B cell (primary cell): ENCODE data around the gene THRA. TPM values are rescaled to one million over a fixed set of nuclear protein-coding genes. Genes with fewer than 3 reads are reported as not detected.

Experiments used
- ATAC-seq: fragments of 200-7000 bp; cut with Tn5 transposase; one replicate; pipeline ENCODE4 v1.10.0; 2021; ENCODE audit warnings: low read depth, mild to moderate bottlenecking, moderate number of reproducible peaks, moderate library complexity
- CTCF ChIA-PET: fragments of 350-600 bp; sonication (Branson Sonifier 250); formaldehyde crosslinking; loops from one replicate; lab custom pipeline; 2021; ENCODE audit warnings: antibody characterized with exemption, inconsistent platforms; lab: Charles Lee
- POLR2A ChIA-PET: fragments of 350-600 bp; sonication (Branson Sonifier 250); formaldehyde crosslinking; loops from one replicate; lab custom pipeline; 2021; ENCODE audit warnings: antibody characterized with exemption; lab: Charles Lee
- DNase-seq: peaks from one replicate; pipeline ENCODE4 v3.0.0; 2013
- H2AFZ ChIP-seq: 2 replicates; pipeline ENCODE4 v1.6.1; 2012; ENCODE audit warnings: mild to moderate bottlenecking, low read depth, low read length; ENCODE audit not compliant: insufficient read depth, poor library complexity, severe bottlenecking
- H3K27ac ChIP-seq, 2 donors: 1 replicate in 1 of 2; 2 replicates in 1 of 2; pipeline ENCODE4 v1.5.1; 2012 to 2013; ENCODE audit warnings: low read length in 2 of 2, mild to moderate bottlenecking in 2 of 2, moderate library complexity in 1 of 2
- H3K27me3 ChIP-seq, 4 experiments: fragments of 200-600 bp in 1 of 4; sonication (generic) in 1 of 4; replicated peaks in 1 of 4; 1 replicate in 2 of 4; 2 replicates in 2 of 4; pipeline versions ENCODE4 v1.6.1 to v1.7.0; 2013 to 2016; ENCODE audit warnings: low read length in 3 of 4, mild to moderate bottlenecking in 2 of 4, mixed read lengths in 1 of 4, moderate library complexity in 1 of 4; ENCODE audit not compliant: insufficient read depth in 4 of 4, control insufficient read depth in 3 of 4; ENCODE audit errors: control extremely low read depth in 1 of 4
- H3K36me3 ChIP-seq, 2 experiments: replicated peaks in 1 of 2; 1 replicate in 1 of 2; 2 replicates in 1 of 2; pipeline versions ENCODE4 v1.6.1 to v1.7.1; 2013; ENCODE audit warnings: low read length in 1 of 2; ENCODE audit not compliant: insufficient read depth in 2 of 2, control insufficient read depth in 1 of 2; ENCODE audit errors: control extremely low read depth in 1 of 2, extremely low read depth in 1 of 2
- H3K4me1 ChIP-seq, 2 donors: fragments of 200-600 bp in 1 of 2; sonication (generic) in 1 of 2; 1 replicate in 1 of 2; 2 replicates in 1 of 2; pipeline versions ENCODE4 v1.5.1 to v1.6.1; 2013 to 2017; ENCODE audit warnings: low read length in 2 of 2; ENCODE audit not compliant: control insufficient read depth in 2 of 2, insufficient read depth in 2 of 2
- H3K4me2 ChIP-seq: replicated peaks from 2 replicates; pipeline ENCODE3; 2012; ENCODE audit warnings: mild to moderate bottlenecking, low read depth, low read length; ENCODE audit not compliant: poor library complexity, severe bottlenecking
- H3K4me3 ChIP-seq, 5 experiments: fragments of 200-600 bp in 1 of 5; sonication (generic) in 1 of 5; 1 replicate in 3 of 5; 2 replicates in 2 of 5; pipeline versions ENCODE4 v1.5.1 to v1.7.0; 2011 to 2016; ENCODE audit warnings: low read length in 4 of 5, mild to moderate bottlenecking in 4 of 5, low read depth in 2 of 5, control low read depth in 1 of 5, moderate library complexity in 1 of 5; ENCODE audit not compliant: insufficient read depth in 1 of 5; ENCODE audit errors: control extremely low read depth in 1 of 5, extremely low read depth in 1 of 5
- H3K79me2 ChIP-seq: fragments of 200-600 bp; sonication (generic); one replicate; pipeline ENCODE4 v1.6.0; 2016; ENCODE audit warnings: low read length; ENCODE audit not compliant: control insufficient read depth, insufficient read depth
- H3K9ac ChIP-seq: fragments of 200-600 bp; sonication (generic); 2 replicates; pipeline ENCODE4 v1.6.1; 2017; ENCODE audit warnings: mild to moderate bottlenecking, low read length, moderate library complexity
- H3K9me3 ChIP-seq, 3 donors: one replicate each; pipeline versions ENCODE4 v1.6.1 to v1.7.1; 2013; ENCODE audit warnings: low read length in 2 of 3; ENCODE audit not compliant: control insufficient read depth in 2 of 3, insufficient read depth in 1 of 3; ENCODE audit errors: control extremely low read depth in 1 of 3
- H4K20me1 ChIP-seq: 2 replicates; pipeline ENCODE4 v1.6.0; 2012; ENCODE audit warnings: mild to moderate bottlenecking, low read length; ENCODE audit not compliant: insufficient read depth, control insufficient read depth, poor library complexity, severe bottlenecking
- H3K27ac Mint-ChIP-seq: one replicate; pipeline ENCODE4 v1.8.0; 2021; ENCODE audit warnings: mixed read lengths
- H3K27me3 Mint-ChIP-seq: one replicate; pipeline ENCODE4 v1.8.0; 2021; ENCODE audit warnings: mixed read lengths
- H3K4me1 Mint-ChIP-seq: one replicate; pipeline ENCODE4 v1.8.0; 2021; ENCODE audit warnings: mixed read lengths
- H3K4me3 Mint-ChIP-seq: one replicate; pipeline ENCODE4 v1.8.0; 2021; ENCODE audit warnings: mixed read lengths
- H3K9me3 Mint-ChIP-seq: one replicate; pipeline ENCODE4 v1.8.0; 2022; ENCODE audit warnings: mixed read lengths; ENCODE audit not compliant: insufficient read depth
- CTCF ChIP-seq: fragments of 200-600 bp; IDR thresholded peaks from one replicate; pipeline ENCODE4 v1.8.0; 2022; ENCODE audit warnings: antibody characterized with exemption, mild to moderate bottlenecking
- EZH2 ChIP-seq: IDR thresholded peaks from 2 replicates; pipeline ENCODE4 v1.6.1; 2012; ENCODE audit warnings: borderline replicate concordance, low read depth, mild to moderate bottlenecking, moderate library complexity, low read length; ENCODE audit not compliant: insufficient read depth, poor library complexity, severe bottlenecking
- WGBS: methylation state at CpG from one replicate; pipeline ENCODE4 v1.1.5; 2013; ENCODE audit warnings: missing lambda C conversion rate; ENCODE audit not compliant: insufficient coverage; 5-methylcytosine and 5-hydroxymethylcytosine counted together
- intact Hi-C: fragments of 100-400 bp; cut with micrococcal nuclease; formaldehyde crosslinking; loops from one replicate; pipeline ENCODE4 v1.10.0; 2022
- polyA plus RNA-seq: library from polyadenylated mRNA; depleted of rRNA; stranded (reverse); fragments of >200 nt; gene quantifications from 2 replicates; pipeline ENCODE4 v1.2.3, GENCODE V29; 2012
- total RNA-seq, 2 donors: library from RNA; stranded (reverse); fragments of 120-200 nt in 1 of 2; gene quantifications; 1 replicate in 1 of 2; 2 replicates in 1 of 2; pipeline versions ENCODE4 v1.2.3 to v1.2.4, GENCODE V29; 2013 to 2022

Gene THRA
- total and polyA plus RNA-seq, 2 donors (not counting 1 experiment from before 2014, with no cell fraction given): 8.0 to 17.1 TPM

- no peaks in the 10 kb centered on the region for H4K20me1 ChIP-seq
- peaks cover 59 to 63% of the 10 kb centered on the region in 2 donors for H3K4me1 ChIP-seq
- intact Hi-C loops: loop anchor here (5.0 kb wide), 2 partner anchors 33 to 307 kb away; partner anchors contain the start of gene TOP2A
- H3K9ac ChIP-seq: no peak overlapping the region
- Mint-ChIP-seq H3K27me3 (no peaks in the 10 kb centered on the region), H3K9me3 (no peaks in the 10 kb centered on the region), H3K27ac (peak overlapping the region; percentile 68), H3K4me3 (no peak overlapping the region), H3K4me1 (peaks cover 68% of the 10 kb centered on the region)
- no peak overlapping the region for H2AFZ ChIP-seq
- no peaks in the 10 kb centered on the region for H3K79me2 ChIP-seq
- POLR2A ChIA-PET: interaction anchor here (1.5 to 3.5 kb wide), 3 partner anchors 11 to 48 kb away, joined by 5 to 31 read pairs (median 14); partner anchors contain the start of genes NR1D1 and THRA
- H3K27ac ChIP-seq: no peak overlapping the region
- DNase-seq: no peak
- TF ChIP-seq CTCF (no peak), EZH2 (no peak)
- H3K9me3 ChIP-seq: no peaks in the 10 kb centered on the region
- CTCF ChIA-PET: interaction anchor here (0.7 to 9.0 kb wide), 20 partner anchors 9 to 109 kb away, joined by 3 to 204 read pairs (median 30); partner anchors contain the start of genes CASC3, CSF3, MSL1 and NR1D1
- WGBS: 94% methylated on average over 1 of the region's 3 CpGs
- no peaks in the 10 kb centered on the region for H3K36me3 ChIP-seq
- no peak overlapping the region for H3K4me2 ChIP-seq
- ATAC-seq: no peak
- H3K4me3 ChIP-seq: no peak overlapping the region
- H3K27me3 ChIP-seq: no peaks in the 10 kb centered on the region
Observed at GRCh38 chr17:40110026-40110845, 47.5 kb downstream of the THRA start.
